ENCODE data around the gene OR2Z1.

- TF ChIP-seq CTCF (IDR thresholded peaks at IDR 0.05) (no peak), POLR2A (IDR thresholded peaks at IDR 0.05) (no peak), POLR2AphosphoS5 (IDR thresholded peaks at IDR 0.05) (no peak)
These were observed 37.2 kb upstream of the OR2Z1 start for GRCh38 chr19:8684001-8684902.

Measured in gastroesophageal sphincter (tissue), 3 donors.